Spleen (tissue), 11 donors: Measurements from ENCODE around the gene CCDC188. TPM values are rescaled to one million over a fixed set of nuclear protein-coding genes. Genes with fewer than 3 reads are reported as not detected.
A peak's percentile ranks its signal among the peaks of the same experiment; 100 is the strongest.

Experiments used
- DNase-seq: peaks from one replicate; pipeline ENCODE4 v3.0.0-alpha.2; 2020
- H3K27ac ChIP-seq, 8 donors: fragments of 200-600 bp; sonication (generic) in 7 of 8; 1 replicate in 4 of 8; 2 replicates in 4 of 8; pipeline versions ENCODE4 v1.5.0 to v1.8.0; 2016 to 2021; ENCODE audit warnings: inconsistent platforms in 4 of 8, mild to moderate bottlenecking in 4 of 8, moderate library complexity in 1 of 8
- H3K27me3 ChIP-seq, 7 donors: fragments of 200-600 bp; sonication (generic) in 6 of 7; replicated peaks in 1 of 7; 1 replicate in 4 of 7; 2 replicates in 3 of 7; pipeline versions ENCODE4 v1.5.0 to v1.8.0; 2016 to 2021; ENCODE audit warnings: inconsistent platforms in 3 of 7, mild to moderate bottlenecking in 1 of 7
- H3K36me3 ChIP-seq, 6 donors: fragments of 200-600 bp; sonication (generic) in 5 of 6; 1 replicate in 4 of 6; 2 replicates in 2 of 6; pipeline versions ENCODE4 v1.5.0 to v1.8.0; 2016 to 2021; ENCODE audit warnings: inconsistent platforms in 2 of 6
- H3K4me1 ChIP-seq, 6 donors: fragments of 200-600 bp; sonication (generic) in 5 of 6; 1 replicate in 3 of 6; 2 replicates in 3 of 6; pipeline versions ENCODE4 v1.5.0 to v1.8.0; 2016 to 2021; ENCODE audit warnings: inconsistent platforms in 3 of 6
- H3K4me3 ChIP-seq, 8 donors: fragments of 200-600 bp; sonication (generic) in 7 of 8; 1 replicate in 4 of 8; 2 replicates in 4 of 8; pipeline versions ENCODE4 v1.5.0 to v1.8.0; 2016 to 2021; ENCODE audit warnings: inconsistent platforms in 4 of 8, mild to moderate bottlenecking in 4 of 8, moderate library complexity in 2 of 8
- H3K9me3 ChIP-seq, 8 donors: fragments of 200-600 bp; sonication (generic) in 7 of 8; 1 replicate in 4 of 8; 2 replicates in 4 of 8; pipeline versions ENCODE4 v1.5.0 to v1.8.0; 2016 to 2021; ENCODE audit warnings: inconsistent platforms in 4 of 8
- POLR2A ChIP-seq, 3 donors: fragments of 450-650 bp; IDR thresholded peaks; one replicate each; pipeline ENCODE4 v1.5.1; 2017; ENCODE audit warnings: antibody characterized with exemption in 3 of 3, mild to moderate bottlenecking in 1 of 3
- POLR2AphosphoS5 ChIP-seq, 3 donors: sonication (generic); formaldehyde crosslinking; IDR thresholded peaks; one replicate each; pipeline ENCODE4 v1.5.1; 2017; ENCODE audit warnings: antibody characterized with exemption in 3 of 3
- WGBS, 5 donors: extraction: QIAGEN DNeasy Blood & Tissue Kit in 3 of 5; methylation state at CpG; one replicate each; pipeline versions ENCODE4 v1.1.5 to v1.1.7; 2013 to 2018; 5-methylcytosine and 5-hydroxymethylcytosine counted together
- intact Hi-C: fragments of 100-400 bp; cut with DNase I; formaldehyde crosslinking; loops from one replicate; pipeline ENCODE4 v1.15.0; 2023; ENCODE audit warnings: low total_unique reads
- polyA plus RNA-seq, 3 donors: library from polyadenylated mRNA; stranded (reverse); fragments of 200-250 nt; gene quantifications; one replicate each; pipeline ENCODE4 v1.2.1, GENCODE V29; 2013
- total RNA-seq, 7 donors: library from RNA; depleted of rRNA in 3 of 7; stranded (reverse); fragments of >200 nt in 3 of 7; fragmentation: NEBNext Ultra II Directional in 4 of 7; extraction: Animal tissue kit (Norgen Biotek cat#: 25700) in 4 of 7; gene quantifications; one replicate each; pipeline versions ENCODE4 v1.1.0 to v1.2.1, GENCODE V29; 2016 to 2021
- TF ChIP-seq, protein P1 (sequence below), 11 experiments: fragments of 200-600 bp in 7 of 11; fragments of 450-650 bp in 4 of 11; sonication (generic) in 4 of 11; IDR thresholded peaks in 8 of 11; conservative IDR thresholded peaks in 3 of 11; 1 replicate in 7 of 11; 2 replicates in 4 of 11; pipeline versions ENCODE4 v1.4.0 to v1.8.0; 2016 to 2021; ENCODE audit warnings: antibody characterized with exemption in 11 of 11, inconsistent platforms in 4 of 11, mild to moderate bottlenecking in 1 of 11
- donor health status: healthy with polysubstance abuse.
- donor health status: DM: no; HTN: no; CAD: no; lungs with moderate emphysema.
- donor health status: DM: no; HTN: no; CAD: no.
- donor health status: Bipolar disorder and iron deficiency.
- donor health status: healthy.
- donor health status: DM: no; HTN: no; CAD: no.
- donor health status: DM: yes; HTN: yes; CAD: no.

CCDC188 gene
- total and polyA plus RNA-seq, 10 donors: 0.29 to 7.6 (median 1.8) TPM; not detected in 1

DNA sequence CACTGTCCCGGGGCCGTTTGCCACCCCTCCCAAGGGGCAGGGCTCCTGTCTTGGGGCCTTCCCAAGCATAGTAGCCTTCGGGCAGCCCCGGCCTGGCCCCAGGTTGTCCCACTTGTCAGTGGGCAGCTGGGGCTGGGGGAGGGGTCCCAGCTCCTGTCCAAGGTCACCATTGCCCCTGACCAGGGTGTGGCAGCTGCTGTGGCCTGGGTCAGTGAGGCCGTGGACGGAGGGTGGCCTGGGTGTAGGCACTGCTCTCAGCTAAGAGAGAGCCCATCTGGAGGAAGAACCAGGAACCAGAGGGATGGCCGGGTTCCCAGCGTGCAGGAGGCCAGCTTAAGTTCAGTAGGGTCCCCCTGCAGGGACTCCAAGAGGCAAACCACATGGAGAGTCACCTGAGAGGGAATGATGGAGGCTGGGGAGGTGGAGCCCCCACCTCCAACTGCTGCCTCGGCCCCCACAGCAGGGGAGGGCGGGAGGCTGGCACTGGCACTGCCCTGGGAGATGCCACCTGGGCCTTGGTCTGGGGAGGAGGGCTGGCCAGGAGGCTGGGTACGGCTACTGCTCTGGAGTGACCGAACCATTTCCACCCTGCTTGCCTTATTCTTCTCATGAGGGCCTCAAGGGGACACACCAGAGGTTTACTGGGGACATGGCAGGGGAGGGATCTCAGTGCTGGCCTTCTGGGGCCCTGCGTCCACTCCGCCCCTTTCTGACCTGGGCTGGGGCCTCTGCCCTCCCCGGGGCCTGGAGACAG is 6.8 kb upstream of the CCDC188 start:
- Histone ChIP-seq H3K36me3 (no peaks in the 10 kb centered on the region), H3K4me3 (no peak overlapping the region), H3K9me3 (no peaks in the 10 kb centered on the region), H3K27ac (no peak overlapping the region), H3K4me1 (peaks cover 4 to 43% (median 24%) of the 10 kb centered on the region in 6 donors), H3K27me3 (peaks cover 0 to 58% (median 0%) of the 10 kb centered on the region in 7 donors)
- DNase-seq: no peak
- 61 to 79% (median 64%) methylated on average over 6 to 15 of the region's 15 CpGs for WGBS, 5 donors
- TF ChIP-seq, protein P1, sequence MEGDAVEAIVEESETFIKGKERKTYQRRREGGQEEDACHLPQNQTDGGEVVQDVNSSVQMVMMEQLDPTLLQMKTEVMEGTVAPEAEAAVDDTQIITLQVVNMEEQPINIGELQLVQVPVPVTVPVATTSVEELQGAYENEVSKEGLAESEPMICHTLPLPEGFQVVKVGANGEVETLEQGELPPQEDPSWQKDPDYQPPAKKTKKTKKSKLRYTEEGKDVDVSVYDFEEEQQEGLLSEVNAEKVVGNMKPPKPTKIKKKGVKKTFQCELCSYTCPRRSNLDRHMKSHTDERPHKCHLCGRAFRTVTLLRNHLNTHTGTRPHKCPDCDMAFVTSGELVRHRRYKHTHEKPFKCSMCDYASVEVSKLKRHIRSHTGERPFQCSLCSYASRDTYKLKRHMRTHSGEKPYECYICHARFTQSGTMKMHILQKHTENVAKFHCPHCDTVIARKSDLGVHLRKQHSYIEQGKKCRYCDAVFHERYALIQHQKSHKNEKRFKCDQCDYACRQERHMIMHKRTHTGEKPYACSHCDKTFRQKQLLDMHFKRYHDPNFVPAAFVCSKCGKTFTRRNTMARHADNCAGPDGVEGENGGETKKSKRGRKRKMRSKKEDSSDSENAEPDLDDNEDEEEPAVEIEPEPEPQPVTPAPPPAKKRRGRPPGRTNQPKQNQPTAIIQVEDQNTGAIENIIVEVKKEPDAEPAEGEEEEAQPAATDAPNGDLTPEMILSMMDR (IDR thresholded peaks at IDR 0.05 in 8 of 11, conservative IDR thresholded peaks at IDR 0.05 in 3 of 11): no peak
- no peak for TF ChIP-seq POLR2A (IDR thresholded peaks at IDR 0.05)
- TF ChIP-seq POLR2AphosphoS5 (IDR thresholded peaks at IDR 0.05): no peak
- intact Hi-C loops: loop anchor here (2.0 to 5.0 kb wide), 2 partner anchors 110 to 127 kb away; partner anchors contain the start of gene RTN4R

DNA sequence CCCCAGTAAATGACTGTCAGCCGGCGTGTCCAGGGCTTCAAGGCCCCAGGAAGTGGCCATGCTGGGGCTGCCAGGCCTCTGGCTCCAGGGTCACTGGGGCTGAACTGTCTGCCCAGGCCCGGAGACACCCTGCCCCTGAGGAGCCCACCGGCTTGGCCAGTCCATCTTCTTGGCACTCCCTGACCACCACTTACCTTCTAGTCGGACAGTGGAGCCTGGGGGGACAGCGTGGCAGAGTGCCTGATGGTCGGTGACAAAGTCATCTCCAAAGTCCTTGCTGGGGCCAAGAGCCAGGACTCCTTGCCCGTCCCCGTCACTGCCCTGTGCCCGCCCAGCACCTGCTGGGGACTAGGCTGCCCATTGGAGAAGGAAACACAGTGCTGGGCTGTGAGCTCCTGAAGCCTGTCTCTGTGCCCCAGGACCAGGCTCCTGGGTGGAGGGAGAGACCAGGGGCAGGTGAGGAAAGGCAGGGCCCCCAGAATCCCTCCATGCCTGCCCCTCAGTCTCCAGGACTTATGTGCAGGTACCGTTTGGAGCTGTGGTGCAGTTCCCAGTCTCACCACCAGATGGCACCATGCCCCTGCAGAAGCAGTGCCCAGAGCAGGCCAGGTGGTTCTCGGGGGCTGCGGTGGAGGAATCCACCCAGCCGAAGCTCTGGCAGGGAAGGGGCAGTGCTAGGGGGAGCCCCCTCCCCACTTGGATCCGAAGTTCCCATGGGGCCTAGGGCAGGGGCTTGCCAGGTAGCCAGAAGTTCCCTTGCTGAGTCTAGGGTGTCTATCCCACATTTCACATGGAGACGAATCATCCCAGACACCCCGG is 6.0 kb upstream of the CCDC188 start:
- TF ChIP-seq, protein P1 (IDR thresholded peaks at IDR 0.05 in 8 of 11, conservative IDR thresholded peaks at IDR 0.05 in 3 of 11): peak; percentile 97 to 100 (median 99)
- TF ChIP-seq POLR2AphosphoS5 (IDR thresholded peaks at IDR 0.05): peak in 2 of 3 donors; percentile 26 to 46
- no peak for TF ChIP-seq POLR2A (IDR thresholded peaks at IDR 0.05)
- Histone ChIP-seq H3K27me3 (peaks cover 0 to 58% (median 0%) of the 10 kb centered on the region in 7 donors), H3K4me3 (no peak overlapping the region), H3K36me3 (no peaks in the 10 kb centered on the region), H3K27ac (peak overlapping the region in 2 of 8 donors; percentile 1 to 3), H3K4me1 (peaks cover 4 to 49% (median 24%) of the 10 kb centered on the region in 6 donors), H3K9me3 (no peaks in the 10 kb centered on the region)
- DNase-seq: peak; percentile 95
- 21 to 55% (median 46%) methylated on average over 10 to 17 of the region's 17 CpGs for WGBS, 5 donors
- intact Hi-C loops: loop anchor here (2.0 to 5.0 kb wide), 2 partner anchors 110 to 128 kb away; partner anchors contain the start of gene RTN4R

DNA sequence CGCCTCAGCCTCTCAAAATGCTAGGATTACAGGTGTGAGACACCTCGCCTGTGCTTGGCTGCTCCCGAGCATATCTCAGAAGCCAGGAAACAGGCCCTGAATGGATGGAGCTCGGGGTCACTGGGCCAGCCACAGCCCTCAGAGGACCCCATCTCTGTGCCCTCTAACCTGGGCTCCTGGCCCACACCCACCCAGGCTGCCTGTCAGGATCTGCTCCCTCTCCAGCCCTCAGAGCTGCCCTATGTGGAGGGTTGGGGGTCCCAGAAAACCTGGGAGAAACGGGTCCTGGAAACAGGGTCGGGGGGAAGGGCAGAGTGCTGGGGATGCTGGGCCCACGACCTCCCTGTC is 5.2 kb upstream of the CCDC188 start:
- intact Hi-C loops: loop anchor here (2.0 to 5.0 kb wide), 2 partner anchors 111 to 129 kb away; partner anchors contain the start of gene RTN4R
- peak overlapping the region in 2 of 8 donors; percentile 1 to 3 for H3K27ac ChIP-seq
- H3K4me1 ChIP-seq: peaks cover 4 to 49% (median 24%) of the 10 kb centered on the region in 6 donors
- no peaks in the 10 kb centered on the region for H3K9me3 ChIP-seq
- H3K4me3 ChIP-seq: no peak overlapping the region
- DNase-seq: no peak
- peaks cover 0 to 58% (median 0%) of the 10 kb centered on the region in 7 donors for H3K27me3 ChIP-seq
- 55 to 73% (median 63%) methylated on average over 4 to 7 of the region's 7 CpGs for WGBS, 5 donors
- no peak for TF ChIP-seq POLR2A (IDR thresholded peaks at IDR 0.05)
- TF ChIP-seq, protein P1 (IDR thresholded peaks at IDR 0.05 in 8 of 11, conservative IDR thresholded peaks at IDR 0.05 in 3 of 11): no peak
- no peak for TF ChIP-seq POLR2AphosphoS5 (IDR thresholded peaks at IDR 0.05)
- no peaks in the 10 kb centered on the region for H3K36me3 ChIP-seq
